GM04503 (cell line): Measurements from ENCODE around the gene SEZ6L.

Source experiments
- DNase-seq: peaks from one replicate; pipeline ENCODE4 v3.0.0-alpha.2; 2012; ENCODE audit warnings: low read depth

The SEZ6L gene

GRCh38 chr22:26169315-26170111 lies at the start of gene SEZ6L:
TSS of gene SEZ6L (plus strand) at chr22:26169462. CDS start at chr22:26169670, 208 bp downstream.
- no peak for DNase-seq

DNA sequence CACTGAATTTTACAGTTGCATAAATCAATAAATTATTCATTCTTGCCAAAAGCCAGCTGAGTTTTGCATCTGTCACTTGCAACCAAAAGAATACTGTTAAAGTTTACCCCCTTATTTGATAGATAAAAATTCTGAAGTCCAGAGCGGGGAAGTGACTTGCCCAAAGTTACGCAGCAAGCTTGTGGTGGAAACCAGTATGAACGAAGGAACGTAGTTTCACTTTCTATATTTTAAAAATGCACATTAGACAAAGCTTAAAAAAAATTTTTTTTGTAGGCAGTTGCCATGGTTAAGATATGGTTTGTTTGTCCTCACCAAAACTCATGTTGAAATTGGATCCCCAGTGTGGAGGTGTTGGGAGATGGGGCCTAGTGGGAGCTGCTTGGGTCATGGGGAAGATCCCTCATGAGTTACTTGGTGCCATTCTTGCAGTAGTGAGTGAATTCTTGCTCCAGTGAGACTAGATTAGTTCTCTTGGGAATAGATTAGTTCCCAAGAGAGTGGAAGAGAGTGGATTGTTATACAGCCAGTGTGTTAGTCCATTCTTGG lies 46.3 kb upstream of the SEZ6L start:
- no peak for DNase-seq

DNA sequence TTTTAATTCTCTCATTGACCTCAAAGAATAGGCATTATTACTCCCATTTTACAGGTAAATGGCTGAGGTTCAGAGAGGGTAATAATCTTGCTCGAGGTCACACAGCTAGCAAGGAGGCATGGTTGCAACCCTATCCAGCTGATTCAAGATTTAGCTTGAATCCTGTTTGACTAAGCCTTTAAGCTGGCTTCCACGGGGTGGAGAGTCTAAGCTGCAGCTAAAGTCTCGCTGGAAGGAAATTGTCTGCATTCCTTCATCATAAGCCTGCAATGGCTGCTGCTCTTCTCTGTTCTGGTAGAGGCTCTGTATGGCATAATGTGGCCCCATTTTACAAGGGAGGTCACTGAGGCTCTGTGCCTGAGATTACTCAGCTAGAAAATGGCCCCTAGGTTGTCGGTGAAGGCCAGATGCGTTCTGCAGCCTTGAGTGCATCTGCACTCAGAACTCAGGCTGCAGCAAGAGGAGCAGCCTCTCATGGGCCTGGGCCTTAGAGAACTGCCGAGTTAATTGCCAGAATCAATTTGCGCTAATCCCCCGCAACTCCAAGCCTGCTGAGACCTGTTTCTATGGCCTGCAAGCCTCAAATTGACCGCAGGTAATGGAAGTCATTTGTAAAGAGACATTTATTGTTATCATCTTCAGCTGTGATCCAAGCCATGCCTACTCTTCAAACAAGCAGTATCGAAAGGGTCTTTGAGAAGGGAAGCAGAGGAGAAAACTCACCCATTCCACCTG lies 44.1 kb upstream of the SEZ6L start:
- no peak for DNase-seq

GRCh38 chr22:26127126-26127525 lies 42.1 kb upstream of the SEZ6L start:
- no peak for DNase-seq

DNA sequence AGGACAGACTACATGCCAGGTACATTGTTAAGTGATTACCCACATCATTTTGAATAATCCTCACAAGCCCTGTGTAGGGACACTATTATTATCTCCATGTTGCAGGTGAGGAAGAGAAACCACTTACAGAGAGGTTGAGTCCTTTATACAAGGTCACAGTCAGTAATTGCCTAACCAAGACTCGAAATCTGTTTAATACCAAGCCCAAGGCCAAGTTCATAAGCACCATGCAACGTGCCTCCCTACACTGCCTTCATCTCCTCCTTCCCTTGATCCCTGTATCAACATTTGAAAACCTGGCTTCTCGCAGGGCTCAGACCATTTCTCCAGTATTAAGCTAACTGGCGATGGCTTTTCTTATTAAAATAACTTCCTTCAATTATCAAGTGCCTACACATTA lies 41.7 kb upstream of the SEZ6L start:
- no peak for DNase-seq

- no peak for DNase-seq
Measured at GRCh38 chr22:26131589-26132154, 37.6 kb upstream of the SEZ6L start.

DNA sequence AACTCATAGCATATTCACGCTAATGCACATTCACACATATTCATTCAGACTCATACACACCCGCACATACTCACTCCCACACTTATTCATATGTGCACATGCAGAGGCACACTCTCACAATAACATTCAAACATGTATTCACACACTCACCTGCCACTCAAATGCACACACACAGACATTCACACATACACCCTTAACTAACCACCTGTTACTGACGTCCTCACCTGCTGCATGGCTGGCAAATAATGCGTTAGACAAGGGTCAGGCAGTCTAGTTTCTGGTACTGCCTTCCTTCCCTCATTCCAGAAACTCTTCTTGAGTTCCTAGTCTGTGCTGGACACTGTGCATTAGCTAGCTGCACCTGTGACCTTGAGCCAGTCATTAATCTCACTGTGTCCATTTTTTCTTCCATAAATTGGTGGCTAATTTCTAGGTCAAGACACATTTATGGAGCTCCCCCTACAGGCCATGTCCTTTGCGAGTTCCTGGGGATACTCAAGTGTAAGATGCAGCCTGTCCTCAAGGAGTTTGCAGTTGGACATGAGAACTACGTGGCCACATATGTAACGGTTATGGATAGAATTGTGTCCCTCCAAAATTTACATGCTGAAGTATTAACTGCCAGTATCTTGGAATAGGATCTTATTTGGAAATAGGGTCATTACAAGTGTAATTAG lies 34.5 kb upstream of the SEZ6L start:
- no peak for DNase-seq

- DNase-seq: no peak
Measured at GRCh38 chr22:26135806-26136205, 33.5 kb upstream of the SEZ6L start.

- no peak for DNase-seq
Measured at GRCh38 chr22:26139310-26139709, 30.0 kb upstream of the SEZ6L start.

GRCh38 chr22:26141831-26142230 lies 27.4 kb upstream of the SEZ6L start:
- no peak for DNase-seq

DNA sequence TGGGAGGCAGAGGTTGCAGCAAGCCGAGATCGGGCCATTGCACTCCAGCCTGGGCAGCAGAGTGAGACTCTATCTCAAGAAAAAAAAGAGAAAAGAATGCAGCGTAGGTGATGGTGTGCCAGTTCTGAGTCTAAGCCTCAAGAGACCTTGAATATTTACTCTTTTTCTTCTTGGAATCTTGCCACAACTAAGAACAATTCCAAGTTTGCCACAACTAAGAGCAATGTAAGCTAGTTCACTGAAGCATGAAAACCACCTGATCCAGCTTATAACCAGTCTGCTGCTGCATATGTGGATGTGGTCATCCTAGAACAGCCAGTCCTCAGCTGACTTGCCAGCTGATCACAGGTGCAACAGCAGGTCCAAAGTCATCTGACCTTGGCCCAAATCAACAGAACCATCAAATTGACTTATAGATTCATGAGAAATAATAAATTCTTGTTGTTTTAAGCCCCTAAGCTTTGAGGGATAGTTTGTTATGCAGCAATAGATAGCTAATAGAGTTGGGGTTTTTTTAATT lies 25.4 kb upstream of the SEZ6L start:
- DNase-seq: no peak

DNA sequence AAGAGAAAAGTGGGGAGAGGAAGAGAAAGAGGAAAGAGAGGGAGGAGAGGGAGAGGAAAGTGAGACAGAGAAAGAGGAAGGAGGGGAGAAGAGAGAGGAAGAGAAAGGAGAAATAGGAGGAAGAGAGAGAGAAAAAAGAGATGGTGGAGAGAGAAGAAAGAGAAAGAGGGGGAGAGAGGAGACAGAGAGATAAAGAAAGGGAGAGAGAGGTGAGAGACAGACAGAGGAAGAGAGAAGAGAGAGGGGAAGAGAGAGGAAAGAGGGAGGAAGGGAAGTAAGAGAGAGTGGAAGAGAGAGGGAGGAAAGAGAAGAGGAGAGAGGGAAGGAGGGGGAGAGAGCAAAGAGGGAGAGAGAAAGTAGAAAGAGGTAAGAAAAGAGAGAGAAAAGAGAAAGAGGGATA lies 9.4 kb upstream of the SEZ6L start:
- DNase-seq: no peak

- no peak for DNase-seq
Measured at GRCh38 chr22:26161746-26162145, 7.5 kb upstream of the SEZ6L start.

GRCh38 chr22:26162926-26163325 lies 6.3 kb upstream of the SEZ6L start:
- no peak for DNase-seq

DNA sequence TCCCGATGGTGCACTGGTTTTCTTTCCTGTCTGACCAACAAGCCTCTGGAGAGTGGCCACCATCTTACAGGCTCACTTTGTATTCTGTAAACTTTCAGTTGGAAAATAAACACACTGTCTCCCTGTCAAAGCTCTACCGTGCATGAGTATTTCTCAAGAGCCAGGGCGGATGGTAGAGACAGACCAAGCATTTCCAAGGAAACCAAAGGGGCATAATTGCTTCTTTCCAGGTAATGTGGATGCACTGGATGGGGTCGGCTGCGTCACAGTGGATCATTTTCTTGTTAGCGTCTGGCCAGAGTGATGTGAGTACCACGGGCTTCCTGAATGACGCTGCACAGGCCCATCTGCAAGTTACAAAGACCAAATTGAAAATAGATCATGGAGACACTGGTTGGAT lies 5.1 kb upstream of the SEZ6L start:
- no peak for DNase-seq

GRCh38 chr22:26168330-26168851 lies 871 bp upstream of the SEZ6L start:
- DNase-seq: no peak

DNA sequence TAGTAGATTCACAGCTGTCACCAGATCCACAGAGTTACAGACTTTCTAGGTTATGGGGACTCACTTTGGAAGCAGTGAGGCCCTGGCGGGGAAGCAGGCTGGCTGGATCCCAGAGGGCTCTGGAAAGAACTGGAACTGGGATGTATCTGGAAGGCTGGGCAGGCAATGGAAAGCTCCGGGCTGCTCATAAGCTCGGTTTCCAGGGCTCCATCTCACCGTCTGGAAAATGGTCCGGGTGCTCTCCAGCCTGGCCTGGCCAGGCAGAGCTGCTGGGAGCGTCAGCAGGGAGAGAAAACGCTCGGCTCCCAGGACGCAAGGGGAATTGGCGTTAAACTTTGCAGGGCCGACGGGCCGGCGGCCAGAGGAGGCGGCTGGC lies 335 bp upstream of the SEZ6L start:
- DNase-seq: no peak

- no peak for DNase-seq
Measured at GRCh38 chr22:26170112-26170492, 840 bp downstream of the SEZ6L start.

- DNase-seq: no peak
Measured at GRCh38 chr22:26170795-26171580, 1.7 kb downstream of the SEZ6L start.

- DNase-seq: no peak
Measured at GRCh38 chr22:26172389-26172990, 3.2 kb downstream of the SEZ6L start.

- peak; percentile 3 for DNase-seq
Measured at GRCh38 chr22:26174280-26174679, 5.0 kb downstream of the SEZ6L start.
